GM18526 (cell line): Measurements from ENCODE around the gene AKR1E2.

Experiments
- POLR2A ChIP-seq: IDR thresholded peaks from 3 replicates; pipeline ENCODE4 v1.6.1; 2011; ENCODE audit not compliant: insufficient read length; ENCODE audit errors: extremely low read depth

Gene AKR1E2

GRCh38 chr10:4807761-4808507 is 18.1 kb upstream of the AKR1E2 start:
- TF ChIP-seq POLR2A = no peak

- no peak for TF ChIP-seq POLR2A
These were observed 16.9 kb upstream of the AKR1E2 start for GRCh38 chr10:4809156-4809555.

GRCh38 chr10:4810092-4810491 is 15.9 kb upstream of the AKR1E2 start:
- no peak for TF ChIP-seq POLR2A

- no peak for TF ChIP-seq POLR2A
These were observed 14.0 kb upstream of the AKR1E2 start for GRCh38 chr10:4812046-4812445.

GRCh38 chr10:4813023-4813422 is 13.0 kb upstream of the AKR1E2 start:
- no peak for TF ChIP-seq POLR2A

GRCh38 chr10:4813496-4813895 is 12.5 kb upstream of the AKR1E2 start:
- TF ChIP-seq POLR2A = no peak

DNA sequence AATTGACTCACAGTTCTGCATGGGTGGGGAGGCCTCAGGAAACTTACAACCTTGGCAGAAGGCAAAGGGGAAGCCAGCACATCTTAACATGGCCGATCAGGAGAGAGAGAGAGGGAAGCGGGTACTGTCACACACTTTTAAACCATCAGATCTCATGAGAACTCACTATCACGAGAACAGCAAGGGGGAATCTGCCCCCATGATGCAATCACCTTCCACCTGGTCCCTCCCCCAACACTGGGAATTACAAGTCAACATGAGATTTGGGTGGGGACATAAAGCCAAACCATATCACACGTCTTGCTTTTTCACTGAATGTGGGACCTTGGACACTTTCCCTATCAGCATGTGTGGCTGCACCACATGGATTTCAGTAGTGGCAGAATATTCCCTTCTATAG is 9.0 kb upstream of the AKR1E2 start:
- TF ChIP-seq POLR2A = no peak

DNA sequence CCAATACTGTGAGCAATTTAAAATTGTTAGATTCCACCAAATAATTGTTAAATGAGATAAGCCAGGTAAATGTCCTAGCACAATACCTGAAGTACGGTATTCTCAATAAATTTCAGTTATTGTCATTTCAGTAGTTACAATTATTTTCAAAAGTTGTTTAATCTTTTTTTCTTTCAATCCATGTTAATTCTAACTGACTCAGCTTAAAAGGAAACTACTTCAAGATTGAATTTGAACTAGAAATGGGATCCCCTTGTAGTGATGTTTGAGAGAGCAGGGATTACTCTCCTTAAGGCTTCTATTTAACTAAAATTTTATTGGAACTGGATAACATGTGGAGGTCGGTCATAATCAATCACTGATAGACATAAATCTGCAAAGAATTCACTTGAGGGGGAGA is 6.9 kb upstream of the AKR1E2 start:
- no peak for TF ChIP-seq POLR2A

GRCh38 chr10:4819707-4820106 is 6.3 kb upstream of the AKR1E2 start:
- TF ChIP-seq POLR2A = no peak

- TF ChIP-seq POLR2A = no peak
These were observed 5.1 kb upstream of the AKR1E2 start for GRCh38 chr10:4820804-4821401.

- no peak for TF ChIP-seq POLR2A
These were observed 3.8 kb upstream of the AKR1E2 start for GRCh38 chr10:4822208-4822607.

DNA sequence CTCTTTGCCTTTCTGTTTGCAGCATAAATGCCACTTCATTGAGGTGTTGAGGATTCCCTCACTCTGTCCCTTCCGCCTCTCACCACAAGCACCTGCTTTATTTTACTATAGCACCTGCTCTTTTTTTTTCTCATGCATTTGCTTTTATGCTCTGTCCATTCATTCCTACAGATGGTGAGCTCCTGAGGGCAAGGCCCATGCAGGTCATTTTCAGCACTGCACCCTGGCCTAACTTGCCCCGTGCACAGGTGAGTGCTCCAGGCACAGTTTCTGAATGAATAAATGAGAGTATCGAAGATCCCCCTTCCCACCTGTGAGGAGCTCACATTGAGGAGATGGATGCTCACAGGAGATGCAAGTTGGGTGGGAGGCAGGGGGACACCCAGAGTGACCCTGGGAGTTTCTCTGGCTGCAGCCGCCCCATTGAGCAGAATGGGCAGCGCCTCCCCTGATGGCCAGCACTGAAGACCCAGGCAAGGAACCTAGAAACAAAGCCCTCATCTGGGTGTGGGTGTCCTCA is 1.2 kb upstream of the AKR1E2 start:
- no peak for TF ChIP-seq POLR2A

DNA sequence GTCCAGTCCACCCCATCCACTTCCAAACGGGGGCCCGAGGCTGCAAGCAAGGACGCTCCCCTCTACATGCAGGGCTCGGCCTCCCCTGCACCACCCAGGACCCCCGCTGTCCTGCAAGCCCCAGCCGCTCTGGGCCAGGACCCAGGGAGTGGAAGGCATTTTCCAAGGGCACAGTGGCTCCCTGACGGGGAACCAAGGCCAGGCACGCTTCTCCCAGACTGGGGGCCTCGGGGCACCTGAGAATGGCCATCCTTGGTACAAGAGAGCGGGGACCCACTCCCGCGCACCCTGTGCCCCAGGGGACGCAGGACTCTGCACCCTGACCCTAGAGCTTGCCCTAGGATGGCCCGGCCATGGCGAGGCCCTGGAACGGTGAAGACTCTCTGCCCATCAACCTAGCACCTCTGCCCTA is 545 bp upstream of the AKR1E2 start:
- no peak for TF ChIP-seq POLR2A

GRCh38 chr10:4826792-4827324 is 851 bp downstream of the AKR1E2 start:
- TF ChIP-seq POLR2A = no peak

DNA sequence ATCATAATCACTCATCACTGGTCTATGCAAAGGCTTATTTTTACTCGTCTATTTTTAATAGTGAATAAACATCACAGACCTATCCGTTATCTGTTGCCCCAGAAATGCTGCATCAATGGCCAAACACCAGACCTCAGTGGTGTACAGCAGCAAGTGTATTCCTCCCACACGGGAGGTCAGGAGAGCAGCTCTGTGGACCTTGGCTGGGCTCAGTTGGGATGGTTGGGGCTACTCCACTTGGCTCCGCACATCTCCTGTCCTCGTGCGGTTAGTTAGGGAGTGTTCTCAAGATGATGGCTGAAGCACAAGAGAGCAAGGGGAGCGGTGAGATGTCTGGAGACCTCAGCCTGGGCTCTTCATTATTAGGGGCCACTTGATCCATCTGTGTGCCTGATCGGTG is 2.0 kb downstream of the AKR1E2 start:
- TF ChIP-seq POLR2A = no peak

GRCh38 chr10:4830551-4830950 is 4.5 kb downstream of the AKR1E2 start:
- no peak for TF ChIP-seq POLR2A
